K562 (cell line): ENCODE results near the gene CTTNBP2NL. TPM values are rescaled to one million over a fixed set of nuclear protein-coding genes. Genes with fewer than 3 reads are reported as not detected.

Source experiments
- ATAC-seq: fragments of 200-7000 bp; cut with Tn5 transposase; 3 replicates; pipeline ENCODE4 v1.9.1; 2020; ENCODE audit warnings: moderate library complexity
- BruUV-seq: library from RNA; stranded (reverse); fragments of 400-500 nt; replicated peaks from 2 replicates; lab custom pipeline; 2021; lab: Mats Ljungman, UMichigan
- CTCF ChIA-PET: fragments of 300-600 bp; formaldehyde crosslinking; extraction: SDS; loops from one replicate; lab custom pipeline; 2021; ENCODE audit warnings: low intra/inter-chr PET ratio; lab: Yijun Ruan, JAX
- POLR2A ChIA-PET: fragments of 300-600, 350-650 bp; sonication (Branson Sonifier 250); formaldehyde crosslinking; extraction: SDS; loops from one replicate; lab custom pipeline; 2021; ENCODE audit warnings: antibody characterized with exemption, inconsistent platforms; lab: Yijun Ruan, JAX
- DNase-seq, 4 experiments: peaks; one replicate each; pipeline versions ENCODE4 v3.0.0 to v3.0.0-alpha.2; 2011 to 2018; ENCODE audit warnings: low spot score in 3 of 4, mixed read lengths in 3 of 4; ENCODE audit errors: extremely low read depth in 1 of 4
- FAIRE-seq: peaks from 2 replicates; lab custom pipeline; 2011; peaks lifted over from hg19 to GRCh38; lab: Jason Lieb, UNC
- H2AFZ ChIP-seq: 2 replicates; pipeline ENCODE4 v1.6.0; 2011; ENCODE audit warnings: low read depth, low read length, control low read depth, inconsistent platforms
- H3K27ac ChIP-seq: fragments of 200-600 bp; 3 replicates; pipeline ENCODE4 v1.8.0; 2011; ENCODE audit warnings: low read depth, mild to moderate bottlenecking, control low read depth, inconsistent platforms, low read length, moderate library complexity, mixed read lengths; ENCODE audit errors: extremely low read depth
- H3K27me3 ChIP-seq, 2 experiments: fragments of 300-600 bp in 1 of 2; 2 replicates in 1 of 2; 3 replicates in 1 of 2; pipeline versions ENCODE4 v1.6.0 to v1.8.0; 2011; ENCODE audit warnings: inconsistent platforms in 2 of 2, low read length in 2 of 2, mild to moderate bottlenecking in 1 of 2, mixed read lengths in 1 of 2, moderate library complexity in 1 of 2; ENCODE audit not compliant: control insufficient read depth in 2 of 2, insufficient read depth in 2 of 2
- H3K36me3 ChIP-seq: fragments of 300-600 bp; 3 replicates; pipeline ENCODE4 v1.8.0; 2011; ENCODE audit warnings: mild to moderate bottlenecking, low read length, inconsistent platforms; ENCODE audit not compliant: control insufficient read depth, insufficient read depth
- H3K4me1 ChIP-seq, 2 experiments: fragments of 200-600 bp in 1 of 2; replicated peaks in 1 of 2; 2 replicates in 1 of 2; 3 replicates in 1 of 2; pipeline versions ENCODE4 v1.5.1 to v1.8.0; 2011; ENCODE audit warnings: inconsistent platforms in 2 of 2, low read length in 2 of 2, mild to moderate bottlenecking in 1 of 2, mixed read lengths in 1 of 2, moderate library complexity in 1 of 2; ENCODE audit not compliant: control insufficient read depth in 2 of 2, insufficient read depth in 2 of 2
- H3K4me2 ChIP-seq: 2 replicates; pipeline ENCODE4 v1.6.1; 2011; ENCODE audit warnings: low read length, control low read depth, inconsistent platforms, mixed read lengths; ENCODE audit not compliant: insufficient read depth
- H3K4me3 ChIP-seq: fragments of 200-600 bp; sonication (generic), shearing (Covaris generic); 2 replicates; pipeline ENCODE4 v1.5.1; 2016; ENCODE audit warnings: control low read depth, inconsistent platforms
- H3K79me2 ChIP-seq: fragments of 200-600 bp; 3 replicates; pipeline ENCODE4 v1.8.0; 2011; ENCODE audit warnings: low read length, inconsistent platforms; ENCODE audit not compliant: control insufficient read depth, insufficient read depth
- H3K9ac ChIP-seq, 2 experiments: 2 replicates each; pipeline versions ENCODE4 v1.6.0 to v1.6.1; 2011; ENCODE audit warnings: low read depth in 2 of 2, low read length in 2 of 2, control low read depth in 1 of 2, inconsistent platforms in 1 of 2, mild to moderate bottlenecking in 1 of 2, mixed read lengths in 1 of 2; ENCODE audit not compliant: insufficient read depth in 1 of 2
- H3K9me1 ChIP-seq: one replicate; pipeline ENCODE4 v1.6.0; 2011; ENCODE audit warnings: inconsistent platforms, mild to moderate bottlenecking, low read length, moderate library complexity; ENCODE audit not compliant: control insufficient read depth, insufficient read depth
- H3K9me3 ChIP-seq: replicated peaks from 2 replicates; pipeline ENCODE4 v1.5.1; 2011; ENCODE audit warnings: low read depth, low read length, inconsistent platforms; ENCODE audit not compliant: control insufficient read depth, insufficient read depth
- H4K20me1 ChIP-seq: replicated peaks from 2 replicates; pipeline ENCODE4 v1.6.1; 2011; ENCODE audit warnings: low read length, inconsistent platforms, mixed read lengths; ENCODE audit not compliant: control insufficient read depth, insufficient read depth
- CEBPG ChIP-seq, 3 experiments: fragments of 200-800 bp in 1 of 3; sonication (Bioruptor generic) in 1 of 3; sonication (generic) in 1 of 3; formaldehyde crosslinking in 1 of 3; IDR thresholded peaks in 2 of 3; conservative IDR thresholded peaks in 1 of 3; 2 replicates each; pipeline versions ENCODE4 v1.6.1 to v1.8.0; 2016 to 2022; ENCODE audit warnings: missing compliant biosample characterization in 2 of 3, missing genetic modification characterization in 2 of 3, mild to moderate bottlenecking in 1 of 3, missing genetic modification reagents in 1 of 3
- ELF4 ChIP-seq: fragments of 450-650 bp; formaldehyde crosslinking; IDR thresholded peaks from 2 replicates; pipeline ENCODE4 v1.4.0; 2022; ENCODE audit warnings: missing genetic modification characterization
- GTF2B ChIP-seq: IDR thresholded peaks from 2 replicates; pipeline ENCODE4 v1.6.1; 2011; ENCODE audit not compliant: insufficient read length; ENCODE audit errors: extremely low read depth
- HOXB6 ChIP-seq: fragments of 250-450 bp; sonication (Bioruptor Pico); IDR thresholded peaks from 2 replicates; pipeline ENCODE4 v1.5.1; 2022; ENCODE audit warnings: mild to moderate bottlenecking, borderline replicate concordance
- KAT7 ChIP-seq: sonication (generic); formaldehyde crosslinking; IDR thresholded peaks from 2 replicates; pipeline ENCODE4 v1.8.0; 2022; ENCODE audit warnings: missing genetic modification reagents, mild to moderate bottlenecking, borderline replicate concordance
- PURB ChIP-seq: sonication (generic); formaldehyde crosslinking; IDR thresholded peaks from 2 replicates; pipeline ENCODE4 v1.9.0; 2021; ENCODE audit warnings: low read depth, mild to moderate bottlenecking, missing genetic modification reagents
- PYGO2 ChIP-seq: fragments of 450-650 bp; IDR thresholded peaks from 2 replicates; pipeline ENCODE4 v1.6.1; 2016; ENCODE audit warnings: mild to moderate bottlenecking, missing genetic modification characterization, moderate library complexity, missing compliant biosample characterization
- ZBTB17 ChIP-seq: fragments of 450-650 bp; formaldehyde crosslinking; IDR thresholded peaks from 2 replicates; pipeline ENCODE4 v1.4.0; 2020; ENCODE audit warnings: mild to moderate bottlenecking
- ZNF121 ChIP-seq: sonication (generic); formaldehyde crosslinking; conservative IDR thresholded peaks from 2 replicates; pipeline ENCODE4 v1.8.0; 2022; ENCODE audit warnings: missing genetic modification reagents
- ZNF318 ChIP-seq, 2 experiments: fragments of 450-650 bp; IDR thresholded peaks; 2 replicates each; pipeline ENCODE4 v1.6.1; 2016; ENCODE audit warnings: mild to moderate bottlenecking in 2 of 2, borderline replicate concordance in 1 of 2, low read depth in 1 of 2, moderate library complexity in 1 of 2
- WGBS: fragments of 100-300 bp; shearing (Covaris generic); methylation state at CpG from one replicate; pipeline ENCODE4 v1.1.6; 2016; ENCODE audit warnings: low coverage, mixed read lengths; ENCODE audit not compliant: insufficient coverage; ENCODE audit errors: missing lambda C conversion rate; 5-methylcytosine and 5-hydroxymethylcytosine counted together
- in situ Hi-C: fragments of 300-500 bp; cut with MboI; formaldehyde crosslinking; loops from 4 replicates; pipeline ENCODE4 v1.15.0; 2018; ENCODE audit warnings: inconsistent platforms, mixed read lengths
- intact Hi-C: fragments of 100-400 bp; cut with micrococcal nuclease; formaldehyde crosslinking; loops from 2 replicates; pipeline ENCODE4 v1.14.2; 2022
- polyA plus RNA-seq, 8 experiments: library from polyadenylated mRNA; depleted of rRNA in 4 of 8; stranded (reverse) in 5 of 8; unstranded in 3 of 8; fragments of >200 nt; fragmentation: Nextera tagmentation in 2 of 8; fragmentation: Illumina TruSeq in 1 of 8; extraction: Ambion mirVana in 2 of 8; extraction: Trizol in 1 of 8; gene quantifications; 2 replicates each; pipeline versions ENCODE4 v1.2.1 to v1.2.3, GENCODE V29; 2011 to 2014; ENCODE audit warnings: inconsistent platforms in 1 of 8, missing spikeins in 1 of 8
- total RNA-seq, 7 experiments: library from RNA; depleted of rRNA in 6 of 7; stranded (reverse); fragments of >200 nt in 6 of 7; fragmentation: Illumina TruSeq in 2 of 7; extraction: Trizol in 2 of 7; gene quantifications; 2 replicates each; pipeline versions ENCODE4 v1.2.1 to v1.2.3, GENCODE V29; 2011 to 2021; ENCODE audit warnings: low replicate concordance in 1 of 7
- TF ChIP-seq, protein P1 (sequence below): sonication (generic); formaldehyde crosslinking; IDR thresholded peaks from 2 replicates; pipeline ENCODE4 v1.8.0; 2022; ENCODE audit warnings: missing genetic modification reagents, mild to moderate bottlenecking, borderline replicate concordance

CTTNBP2NL gene
- total and polyA plus RNA-seq, 9 of the 15 experiments (the other 6 are each of a cell fraction or from before 2014, with no cell fraction given), result 0.27 to 1.4 (median 0.62) TPM

- ATAC-seq (no peak), FAIRE-seq (no peak), DNase-seq (no peak)
- Histone ChIP-seq H2AFZ (no peak overlapping the region), H3K4me1 (peaks cover 10 to 22% of the 10 kb centered on the region in 2 experiments; a peak in 4 of 5 replicates), H3K4me3 (no peak overlapping the region), H3K9ac (no peak overlapping the region), H3K4me2 (no peak overlapping the region; the same call in 1 of the 2 replicates), H3K27ac (no peak overlapping the region), H3K36me3 (no peaks in the 10 kb centered on the region), H4K20me1 (no peaks in the 10 kb centered on the region), H3K27me3 (peaks cover 0 to 2% of the 10 kb centered on the region in 2 experiments; a peak in 1 of 5 replicates), H3K9me1 (no peaks in the 10 kb centered on the region)
- BruUV-seq, result no TSS peak
- POLR2A ChIA-PET, result interaction anchor here (0.5 to 1.4 kb wide), 6 partner anchors 9 to 323 kb away, joined by 3 to 8 read pairs (median 3); partner anchors contain the start of genes CAPZA1, PPM1J and ST7L
- CTCF ChIA-PET, result interaction anchor here (0.6 to 3.1 kb wide), 6 partner anchors 57 to 413 kb away, joined by 3 to 25 read pairs (median 6); partner anchors contain the start of gene RHOC
- intact Hi-C loops, result loop anchor here (1.0 to 5.0 kb wide), 4 partner anchors 75 to 651 kb away; partner anchors contain the start of gene RHOC
- in situ Hi-C loops, result loop anchor here (5.0 kb wide), 4 partner anchors 71 to 411 kb away; partner anchors contain the start of genes CAPZA1, RHOC and ST7L
- WGBS, result 49% methylated on average over 11 of the region's 11 CpGs
- TF ChIP-seq PYGO2 (no peak), KAT7 (CRISPR knock-in tag) (no peak), ZNF318 (IDR thresholded peaks at IDR 0.05; ENCODE audit: borderline replicate concordance in 1 of 2, low read depth in 1 of 2) (no peak), ZBTB17 (CRISPR knock-in tag) (no peak), CEBPG (CRISPR knock-in tag; IDR thresholded peaks at IDR 0.05) (no peak), CEBPG (tag; conservative IDR thresholded peaks at IDR 0.05 in 1 of 2, IDR thresholded peaks at IDR 0.05 in 1 of 2) (0 out of 4 replicates have a peak, but pooled peaks of 1 of the 2 experiments have one; percentile 8), ELF4 (CRISPR knock-in tag) (no peak), GTF2B (no peak), PURB (no peak), ZNF121 (CRISPR knock-in tag) (0 out of 2 replicates have a peak, but pooled peaks have one; percentile 16), HOXB6 (CRISPR knock-in tag) (no peak)
- TF ChIP-seq, protein P1, sequence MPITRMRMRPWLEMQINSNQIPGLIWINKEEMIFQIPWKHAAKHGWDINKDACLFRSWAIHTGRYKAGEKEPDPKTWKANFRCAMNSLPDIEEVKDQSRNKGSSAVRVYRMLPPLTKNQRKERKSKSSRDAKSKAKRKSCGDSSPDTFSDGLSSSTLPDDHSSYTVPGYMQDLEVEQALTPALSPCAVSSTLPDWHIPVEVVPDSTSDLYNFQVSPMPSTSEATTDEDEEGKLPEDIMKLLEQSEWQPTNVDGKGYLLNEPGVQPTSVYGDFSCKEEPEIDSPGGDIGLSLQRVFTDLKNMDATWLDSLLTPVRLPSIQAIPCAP (CRISPR knock-in tag), result no peak
- TF ChIP-seq, all 486 proteins: peak for 2
- Histone ChIP-seq H3K79me2 (no peaks in the 10 kb centered on the region), H3K9me3 (no peaks in the 10 kb centered on the region)
Measured at GRCh38 chr1:112391603-112391940, 4.4 kb upstream of the CTTNBP2NL start.
